Measurements from ENCODE around the gene MAML3.

Gene MAML3

GRCh38 chr4:139764686-139765310 is 389.2 kb downstream of the MAML3 start:
- TF ChIP-seq, protein P1, sequence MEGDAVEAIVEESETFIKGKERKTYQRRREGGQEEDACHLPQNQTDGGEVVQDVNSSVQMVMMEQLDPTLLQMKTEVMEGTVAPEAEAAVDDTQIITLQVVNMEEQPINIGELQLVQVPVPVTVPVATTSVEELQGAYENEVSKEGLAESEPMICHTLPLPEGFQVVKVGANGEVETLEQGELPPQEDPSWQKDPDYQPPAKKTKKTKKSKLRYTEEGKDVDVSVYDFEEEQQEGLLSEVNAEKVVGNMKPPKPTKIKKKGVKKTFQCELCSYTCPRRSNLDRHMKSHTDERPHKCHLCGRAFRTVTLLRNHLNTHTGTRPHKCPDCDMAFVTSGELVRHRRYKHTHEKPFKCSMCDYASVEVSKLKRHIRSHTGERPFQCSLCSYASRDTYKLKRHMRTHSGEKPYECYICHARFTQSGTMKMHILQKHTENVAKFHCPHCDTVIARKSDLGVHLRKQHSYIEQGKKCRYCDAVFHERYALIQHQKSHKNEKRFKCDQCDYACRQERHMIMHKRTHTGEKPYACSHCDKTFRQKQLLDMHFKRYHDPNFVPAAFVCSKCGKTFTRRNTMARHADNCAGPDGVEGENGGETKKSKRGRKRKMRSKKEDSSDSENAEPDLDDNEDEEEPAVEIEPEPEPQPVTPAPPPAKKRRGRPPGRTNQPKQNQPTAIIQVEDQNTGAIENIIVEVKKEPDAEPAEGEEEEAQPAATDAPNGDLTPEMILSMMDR (IDR thresholded peaks at IDR 0.05; ENCODE audit: low read depth, low read length, poor library complexity, severe bottlenecking), result no peak
- no peak for TF ChIP-seq EZH2phosphoT487 (IDR thresholded peaks at IDR 0.05; ENCODE audit: borderline replicate concordance, low read length)
- Histone ChIP-seq H3K27me3 (ENCODE audit: control insufficient read depth, low read length) (peaks cover 2% of the 10 kb centered on the region; the same call in 1 of the 2 replicates), H3K4me2 (ENCODE audit: low read length) (no peak overlapping the region), H4K20me1 (ENCODE audit: control insufficient read depth, insufficient read depth, low read depth, low read length) (no peaks in the 10 kb centered on the region), H3K9me3 (ENCODE audit: control insufficient read depth, insufficient read depth, low read length) (no peaks in the 10 kb centered on the region), H3K36me3 (ENCODE audit: control insufficient read depth, low read length) (no peaks in the 10 kb centered on the region), H3K79me2 (ENCODE audit: control insufficient read depth, low read length) (no peaks in the 10 kb centered on the region), H3K27ac (ENCODE audit: low read depth, low read length) (no peak overlapping the region), H3K9me2 (replicated peaks; ENCODE audit: control insufficient read depth, low read length) (no peaks in the 10 kb centered on the region), H3K4me1 (ENCODE audit: control insufficient read depth, low read length) (peaks cover 29% of the 10 kb centered on the region), H3K4me3 (ENCODE audit: low read length) (no peak overlapping the region), H3F3A (ENCODE audit: control insufficient read depth, insufficient read depth) (no peaks in the 10 kb centered on the region)

GRCh38 chr4:139764182-139764581 is 389.8 kb downstream of the MAML3 start:
- H3K4me3 ChIP-seq (ENCODE audit: low read length), result no peak overlapping the region
- TF ChIP-seq EZH2phosphoT487 (IDR thresholded peaks at IDR 0.05; ENCODE audit: borderline replicate concordance, low read length), result no peak
- TF ChIP-seq, protein P1 (IDR thresholded peaks at IDR 0.05; ENCODE audit: low read depth, low read length, poor library complexity, severe bottlenecking), result no peak
- H3K27ac ChIP-seq (ENCODE audit: low read depth, low read length), result no peak overlapping the region
- peaks cover 2% of the 10 kb centered on the region; the same call in 1 of the 2 replicates for H3K27me3 ChIP-seq (ENCODE audit: control insufficient read depth, low read length)
- H3K4me1 ChIP-seq (ENCODE audit: control insufficient read depth, low read length), result peaks cover 29% of the 10 kb centered on the region
- H4K20me1 ChIP-seq (ENCODE audit: control insufficient read depth, insufficient read depth, low read depth, low read length), result no peaks in the 10 kb centered on the region
- H3K79me2 ChIP-seq (ENCODE audit: control insufficient read depth, low read length), result no peaks in the 10 kb centered on the region
- H3K4me2 ChIP-seq (ENCODE audit: low read length), result no peak overlapping the region
- no peaks in the 10 kb centered on the region for H3K9me2 ChIP-seq (replicated peaks; ENCODE audit: control insufficient read depth, low read length)
- H3F3A ChIP-seq (ENCODE audit: control insufficient read depth, insufficient read depth), result no peaks in the 10 kb centered on the region
- H3K9me3 ChIP-seq (ENCODE audit: control insufficient read depth, insufficient read depth, low read length), result no peaks in the 10 kb centered on the region
- H3K36me3 ChIP-seq (ENCODE audit: control insufficient read depth, low read length), result no peaks in the 10 kb centered on the region

DNA sequence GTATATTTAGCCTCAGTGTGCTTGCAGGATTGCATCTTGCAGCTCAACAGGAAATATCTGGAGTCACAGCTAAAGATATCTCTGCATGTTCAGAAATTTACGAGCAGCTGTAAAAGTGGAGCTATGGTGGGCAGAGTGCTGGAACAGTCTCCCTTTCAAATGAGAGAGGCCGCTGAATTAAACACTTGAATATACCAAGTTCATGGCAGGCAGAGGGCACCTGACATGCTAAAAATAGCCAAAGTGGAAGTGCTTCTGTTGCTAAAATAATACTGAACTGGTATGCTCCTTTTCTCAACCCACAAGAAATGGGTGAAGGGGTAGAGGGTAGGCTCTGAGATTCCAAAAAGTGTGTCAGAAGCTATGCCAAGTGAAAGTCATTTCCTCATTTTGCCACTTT is 390.3 kb downstream of the MAML3 start:
- Histone ChIP-seq H3K4me2 (ENCODE audit: low read length) (no peak overlapping the region; the same call in 1 of the 2 replicates), H3K27me3 (ENCODE audit: control insufficient read depth, low read length) (peaks cover 2% of the 10 kb centered on the region; the same call in 1 of the 2 replicates), H3K4me1 (ENCODE audit: control insufficient read depth, low read length) (peaks cover 29% of the 10 kb centered on the region), H3F3A (ENCODE audit: control insufficient read depth, insufficient read depth) (no peaks in the 10 kb centered on the region), H3K79me2 (ENCODE audit: control insufficient read depth, low read length) (no peaks in the 10 kb centered on the region), H3K9me3 (ENCODE audit: control insufficient read depth, insufficient read depth, low read length) (no peaks in the 10 kb centered on the region), H3K36me3 (ENCODE audit: control insufficient read depth, low read length) (no peaks in the 10 kb centered on the region), H3K4me3 (ENCODE audit: low read length) (no peak overlapping the region), H4K20me1 (ENCODE audit: control insufficient read depth, insufficient read depth, low read depth, low read length) (no peaks in the 10 kb centered on the region), H3K9me2 (replicated peaks; ENCODE audit: control insufficient read depth, low read length) (no peaks in the 10 kb centered on the region), H3K27ac (ENCODE audit: low read depth, low read length) (no peak overlapping the region)
- TF ChIP-seq, protein P1 (IDR thresholded peaks at IDR 0.05; ENCODE audit: low read depth, low read length, poor library complexity, severe bottlenecking), result no peak
- no peak for TF ChIP-seq EZH2phosphoT487 (IDR thresholded peaks at IDR 0.05; ENCODE audit: borderline replicate concordance, low read length)

Data from DOHH2 (cell line).